H1 (cell line): Measurements from ENCODE around the gene PMF1. TPM values are rescaled to one million over a fixed set of nuclear protein-coding genes. Genes with fewer than 3 reads are reported as not detected.

Source experiments
- CTCF ChIA-PET: fragments of 300-600 bp; sonication (Branson Sonifier 250); formaldehyde crosslinking; loops from one replicate; lab custom pipeline; 2021; ENCODE audit not compliant: partially characterized antibody; lab: Charles Lee
- POLR2A ChIA-PET: fragments of 300-600 bp; sonication (Branson Sonifier 250); formaldehyde crosslinking; loops from one replicate; lab custom pipeline; 2021; ENCODE audit warnings: inconsistent platforms; ENCODE audit not compliant: partially characterized antibody; lab: Charles Lee
- DNase-seq, 2 experiments: peaks; one replicate each; pipeline versions ENCODE4 v3.0.0 to v3.0.0-alpha.2; 2010 to 2022; ENCODE audit warnings: low spot score in 2 of 2, low read depth in 1 of 2, mixed read lengths in 1 of 2
- FAIRE-seq: peaks from 2 replicates; lab custom pipeline; 2011; peaks lifted over from hg19 to GRCh38; lab: Jason Lieb, UNC
- H2AFZ ChIP-seq: 2 replicates; pipeline ENCODE4 v1.8.1; 2012; ENCODE audit warnings: low read length, inconsistent platforms
- H2AK5ac ChIP-seq: 2 replicates; pipeline ENCODE4 v1.6.1; 2013; ENCODE audit warnings: low read depth, low read length
- H2BK120ac ChIP-seq: replicated peaks from 2 replicates; pipeline ENCODE3; 2013; ENCODE audit warnings: low read depth, low read length, inconsistent platforms
- H2BK12ac ChIP-seq: 2 replicates; pipeline ENCODE4 v1.6.1; 2013; ENCODE audit warnings: low read depth, low read length
- H2BK15ac ChIP-seq: 2 replicates; pipeline ENCODE4 v1.6.1; 2013; ENCODE audit warnings: low read length
- H2BK20ac ChIP-seq: 2 replicates; pipeline ENCODE4 v1.6.1; 2013; ENCODE audit warnings: low read length
- H2BK5ac ChIP-seq: 2 replicates; pipeline ENCODE4 v1.6.1; 2013; ENCODE audit warnings: low read depth, low read length
- H3K14ac ChIP-seq: 2 replicates; pipeline ENCODE4 v1.6.1; 2013; ENCODE audit warnings: inconsistent platforms; ENCODE audit not compliant: insufficient read length
- H3K18ac ChIP-seq: 2 replicates; pipeline ENCODE4 v1.6.1; 2013; ENCODE audit warnings: low read length; ENCODE audit errors: extremely low read depth
- H3K23ac ChIP-seq: 2 replicates; pipeline ENCODE4 v1.6.1; 2013; ENCODE audit warnings: inconsistent platforms; ENCODE audit not compliant: insufficient read length
- H3K23me2 ChIP-seq: 2 replicates; pipeline ENCODE4 v1.6.1; 2013; ENCODE audit warnings: low read depth, low read length
- H3K27ac ChIP-seq: 2 replicates; pipeline ENCODE4 v1.6.1; 2011; ENCODE audit warnings: low read depth, low read length, inconsistent platforms
- H3K27me3 ChIP-seq, 4 experiments: replicated peaks in 1 of 4; 1 replicate in 1 of 4; 2 replicates in 3 of 4; pipeline versions ENCODE4 v1.6.1 to v1.8.1; 2011 to 2013; ENCODE audit warnings: low read length in 3 of 4, mild to moderate bottlenecking in 3 of 4, inconsistent platforms in 2 of 4, mixed read lengths in 2 of 4, moderate library complexity in 1 of 4; ENCODE audit not compliant: control insufficient read depth in 3 of 4, insufficient read depth in 3 of 4; ENCODE audit errors: extremely low read depth in 1 of 4
- H3K36me3 ChIP-seq, 4 experiments: 2 replicates each; pipeline versions ENCODE4 v1.6.1 to v1.8.1; 2011 to 2013; ENCODE audit warnings: mild to moderate bottlenecking in 4 of 4, low read length in 3 of 4, moderate library complexity in 2 of 4, control low read depth in 1 of 4, inconsistent platforms in 1 of 4; ENCODE audit not compliant: insufficient read depth in 4 of 4, control insufficient read depth in 2 of 4
- H3K4ac ChIP-seq: replicated peaks from 2 replicates; pipeline ENCODE3; 2013; ENCODE audit warnings: low read length, low read depth, mixed read lengths, inconsistent platforms; ENCODE audit not compliant: insufficient read length
- H3K4me1 ChIP-seq, 4 experiments: replicated peaks in 1 of 4; 1 replicate in 1 of 4; 2 replicates in 3 of 4; pipeline versions ENCODE4 v1.6.1 to v1.8.1; 2011 to 2013; ENCODE audit warnings: low read length in 3 of 4, inconsistent platforms in 2 of 4, mixed read lengths in 1 of 4; ENCODE audit not compliant: insufficient read depth in 4 of 4, control insufficient read depth in 3 of 4
- H3K4me2 ChIP-seq, 2 experiments: 2 replicates each; pipeline versions ENCODE4 v1.6.1 to v1.8.1; 2011 to 2013; ENCODE audit warnings: low read depth in 2 of 2, low read length in 2 of 2, control low read depth in 1 of 2, inconsistent platforms in 1 of 2, mild to moderate bottlenecking in 1 of 2; ENCODE audit not compliant: insufficient read depth in 1 of 2
- H3K4me3 ChIP-seq, 4 experiments: fragments of 200-600, 300-600 bp in 1 of 4; sonication (generic), shearing (Covaris generic), sonication (Bioruptor Twin) in 1 of 4; 2 replicates each; pipeline versions ENCODE4 v1.5.1 to v1.8.1; 2011 to 2016; ENCODE audit warnings: low read length in 4 of 4, low read depth in 3 of 4, control low read depth in 2 of 4, inconsistent platforms in 2 of 4, mild to moderate bottlenecking in 2 of 4, mixed read lengths in 1 of 4, moderate library complexity in 1 of 4; ENCODE audit not compliant: insufficient read depth in 2 of 4; ENCODE audit errors: extremely low read depth in 1 of 4
- H3K56ac ChIP-seq: replicated peaks from 2 replicates; pipeline ENCODE3; 2013; ENCODE audit warnings: low read depth, mild to moderate bottlenecking, mixed read lengths, low read length, inconsistent platforms; ENCODE audit not compliant: insufficient read length
- H3K79me1 ChIP-seq: 2 replicates; pipeline ENCODE4 v1.6.1; 2013; ENCODE audit warnings: low read depth, low read length, control low read depth
- H3K79me2 ChIP-seq, 2 experiments: 2 replicates each; pipeline versions ENCODE4 v1.6.1 to v1.8.1; 2012 to 2013; ENCODE audit warnings: low read length in 2 of 2, mild to moderate bottlenecking in 2 of 2, inconsistent platforms in 1 of 2; ENCODE audit not compliant: insufficient read depth in 2 of 2, control insufficient read depth in 1 of 2
- H3K9ac ChIP-seq, 4 experiments: replicated peaks in 1 of 4; 1 replicate in 1 of 4; 2 replicates in 3 of 4; pipeline versions ENCODE4 v1.6.1 to v1.8.1; 2011 to 2013; ENCODE audit warnings: low read depth in 3 of 4, low read length in 3 of 4, control low read depth in 2 of 4, mild to moderate bottlenecking in 2 of 4, moderate library complexity in 2 of 4, inconsistent platforms in 1 of 4; ENCODE audit errors: extremely low read depth in 1 of 4
- H3K9me3 ChIP-seq, 2 experiments: 2 replicates each; pipeline versions ENCODE4 v1.6.1 to v1.8.1; 2012 to 2013; ENCODE audit warnings: mild to moderate bottlenecking in 2 of 2, moderate library complexity in 2 of 2, control low read depth in 1 of 2, inconsistent platforms in 1 of 2, low read depth in 1 of 2, low read length in 1 of 2, mixed read lengths in 1 of 2; ENCODE audit not compliant: insufficient read depth in 2 of 2
- H4K20me1 ChIP-seq, 2 experiments: replicated peaks in 1 of 2; 2 replicates each; pipeline versions ENCODE3 to v1.8.1; 2011 to 2013; ENCODE audit warnings: inconsistent platforms in 2 of 2, low read length in 2 of 2, mild to moderate bottlenecking in 1 of 2; ENCODE audit not compliant: insufficient read depth in 2 of 2, control insufficient read depth in 1 of 2
- H4K5ac ChIP-seq: 2 replicates; pipeline ENCODE4 v1.6.1; 2013; ENCODE audit warnings: low read length, low read depth, mixed read lengths, inconsistent platforms; ENCODE audit not compliant: insufficient read length
- H4K8ac ChIP-seq: 2 replicates; pipeline ENCODE4 v1.8.0; 2013; ENCODE audit warnings: mild to moderate bottlenecking, moderate library complexity, low read length, inconsistent platforms; ENCODE audit not compliant: insufficient read depth; ENCODE audit errors: extremely low read depth
- H4K91ac ChIP-seq: replicated peaks from 2 replicates; pipeline ENCODE3; 2013; ENCODE audit warnings: low read length, mixed read lengths, inconsistent platforms; ENCODE audit not compliant: insufficient read length
- BRCA1 ChIP-seq: IDR thresholded peaks from 2 replicates; pipeline ENCODE4 v1.6.1; 2012; ENCODE audit warnings: low read depth, low read length, improper control_type of control experiment
- CHD1 ChIP-seq: IDR thresholded peaks from 2 replicates; pipeline ENCODE4 v1.6.1; 2012; ENCODE audit warnings: low read depth, low read length, improper control_type of control experiment
- CTCF ChIP-seq, 3 experiments: IDR thresholded peaks; 1 replicate in 2 of 3; 2 replicates in 1 of 3; pipeline versions ENCODE4 v1.5.1 to v1.6.1; 2011; ENCODE audit warnings: low read length in 3 of 3, mild to moderate bottlenecking in 3 of 3, inconsistent platforms in 2 of 3, low read depth in 1 of 3, moderate library complexity in 1 of 3; ENCODE audit not compliant: insufficient read depth in 1 of 3; ENCODE audit errors: control extremely low read depth in 1 of 3
- NANOG ChIP-seq: IDR thresholded peaks from 2 replicates; pipeline ENCODE4 v1.6.1; 2011; ENCODE audit warnings: low read length, low read depth, mild to moderate bottlenecking, inconsistent platforms; ENCODE audit not compliant: insufficient read depth, poor library complexity, severe bottlenecking
- NRF1 ChIP-seq: IDR thresholded peaks from 2 replicates; pipeline ENCODE4 v1.6.1; 2011; ENCODE audit warnings: mild to moderate bottlenecking, low read depth, low read length, improper control_type of control experiment
- POLR2AphosphoS5 ChIP-seq: IDR thresholded peaks from 2 replicates; pipeline ENCODE4 v1.6.1; 2011; ENCODE audit warnings: low read depth, low read length
- RBBP5 ChIP-seq: IDR thresholded peaks from 2 replicates; pipeline ENCODE4 v1.7.1; 2012; ENCODE audit warnings: low read depth, mild to moderate bottlenecking, inconsistent platforms, low read length, moderate library complexity, borderline replicate concordance
- WGBS, 2 experiments: shearing (Covaris generic) in 1 of 2; methylation state at CpG; one replicate each; pipeline versions ENCODE4 v1.1.6 to v1.1.7; 2013 to 2015; ENCODE audit warnings: low lambda C conversion rate in 2 of 2, mixed read lengths in 2 of 2, inconsistent platforms in 1 of 2, low coverage in 1 of 2, missing lambda C conversion rate in 1 of 2; ENCODE audit not compliant: insufficient replicate concordance in 2 of 2, insufficient coverage in 1 of 2, insufficient read length in 1 of 2; ENCODE audit errors: extremely low coverage in 1 of 2, missing lambda C conversion rate in 1 of 2; 5-methylcytosine and 5-hydroxymethylcytosine counted together
- polyA plus RNA-seq, 7 experiments: library from polyadenylated mRNA; depleted of rRNA in 3 of 7; stranded (reverse) in 5 of 7; unstranded in 2 of 7; fragments of >200 nt in 5 of 7; fragments of 200-250 nt in 2 of 7; gene quantifications; 1 replicate in 5 of 7; 2 replicates in 1 of 7; 4 replicates in 1 of 7; pipeline versions ENCODE4 v1.2.1 to v1.2.3, GENCODE V29; 2011 to 2013; ENCODE audit warnings: missing spikeins in 2 of 7, mixed read lengths in 2 of 7
- total RNA-seq: library from RNA; stranded (reverse); fragmentation: NEBNext Ultra II Directional; extraction: Animal tissue kit (Norgen Biotek cat#: 25700); gene quantifications from 2 replicates; pipeline ENCODE4 v1.2.1, GENCODE V29; 2021
- TF ChIP-seq, protein P1 (sequence below): IDR thresholded peaks from 2 replicates; pipeline ENCODE4 v1.6.1; 2012; ENCODE audit warnings: inconsistent platforms

The PMF1 gene
- total and polyA plus RNA-seq, 2 of the 8 experiments (the other 6 are each of a cell fraction or from before 2014, with no cell fraction given), result 113 to 296 TPM

DNA sequence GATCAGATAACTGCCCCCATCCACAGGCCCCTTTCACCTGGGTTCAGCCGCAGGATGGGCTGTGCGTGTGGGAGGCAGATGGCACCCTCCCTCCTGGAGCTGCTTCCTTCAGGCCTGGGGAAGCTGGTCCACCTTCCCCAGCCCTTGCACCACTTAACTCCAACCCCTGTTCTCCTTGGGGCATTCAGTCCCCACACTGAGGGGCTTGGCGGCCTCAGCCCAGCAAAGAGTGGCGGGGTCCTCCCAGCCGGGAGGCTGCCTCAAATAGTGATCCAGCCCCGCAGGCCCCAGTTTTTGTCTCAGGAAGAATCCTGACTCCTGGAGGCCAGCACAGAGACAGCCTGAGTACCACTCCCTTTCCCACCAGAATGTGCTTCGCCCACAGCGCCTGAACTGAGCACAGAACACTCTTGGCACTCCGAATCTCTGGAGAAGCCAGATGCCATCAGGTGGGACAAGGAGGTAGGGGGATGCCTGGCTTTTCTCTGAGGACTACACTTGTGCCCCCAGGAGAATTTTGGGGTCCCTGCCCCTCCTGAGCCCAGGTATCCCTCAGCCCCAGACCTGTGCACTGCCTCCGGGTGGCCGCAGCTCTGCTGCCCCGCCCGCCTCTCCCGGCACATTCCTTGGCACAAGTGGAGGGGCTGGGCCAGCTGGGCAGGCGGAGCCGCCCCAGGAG lies 34.1 kb downstream of the PMF1 start:
- Histone ChIP-seq H4K91ac (no peak overlapping the region), H2AFZ (no peak overlapping the region), H3K27me3 (no peaks in the 10 kb centered on the region), H4K20me1 (peaks cover 2 to 9% of the 10 kb centered on the region in 2 experiments), H3K23me2 (no peaks in the 10 kb centered on the region), H4K5ac (no peak overlapping the region), H2AK5ac (no peak overlapping the region), H3K56ac (no peak overlapping the region), H3K79me1 (0 out of 2 replicates have a peak, but pooled peaks cover 2% of the 10 kb centered on the region), H3K4me2 (no peak overlapping the region; a peak in 1 of 4 replicates), H2BK20ac (no peak overlapping the region), H3K4me1 (peaks cover 0 to 16% (median 9%) of the 10 kb centered on the region in 4 experiments), H3K9ac (no peak overlapping the region), H3K4me3 (no peak overlapping the region), H2BK120ac (no peak overlapping the region), H2BK12ac (no peak overlapping the region), H3K23ac (no peak overlapping the region), H4K8ac (no peak overlapping the region), H2BK15ac (0 out of 2 replicates have a peak overlapping the region, but pooled peaks have one; percentile 8), H3K79me2 (no peaks in the 10 kb centered on the region), H2BK5ac (no peak overlapping the region), H3K4ac (no peak overlapping the region), H3K9me3 (no peaks in the 10 kb centered on the region), H3K36me3 (peaks cover 11 to 30% (median 20%) of the 10 kb centered on the region in 4 experiments), H3K27ac (no peak overlapping the region), H3K18ac (peak overlapping the region; percentile 48), H3K14ac (no peak overlapping the region)
- POLR2A ChIA-PET, result interaction anchor here (0.6 to 11.8 kb wide), 21 partner anchors 10 to 171 kb away, joined by 3 to 102 read pairs (median 5); partner anchors contain the start of genes PMF1, SMG5 and TMEM79
- CTCF ChIA-PET, result interaction anchor here (0.8 to 47.2 kb wide), 10 partner anchors 11 to 113 kb away, joined by 3 to 1265 read pairs (median 4); partner anchors contain the start of genes CCT3, SEMA4A and TSACC
- WGBS, 2 experiments, result 90% methylated on average over 16 of the region's 16 CpGs; no CpG with 5 or more reads in 1 of the 2 experiments
- DNase-seq (peak in 1 of 2 experiments; percentile 63), FAIRE-seq (no peak)
- no peak for TF ChIP-seq CTCF (IDR thresholded peaks at IDR 0.05; ENCODE audit: control extremely low read depth in 1 of 3, insufficient read depth in 1 of 3, low read depth in 1 of 3, low read length in 3 of 3)
- TF ChIP-seq NRF1, result no peak
- no peak for TF ChIP-seq NANOG
- no peak for TF ChIP-seq CHD1
- TF ChIP-seq POLR2AphosphoS5, result peak; percentile 63; the same call in 1 of the 2 replicates
- TF ChIP-seq, protein P1, sequence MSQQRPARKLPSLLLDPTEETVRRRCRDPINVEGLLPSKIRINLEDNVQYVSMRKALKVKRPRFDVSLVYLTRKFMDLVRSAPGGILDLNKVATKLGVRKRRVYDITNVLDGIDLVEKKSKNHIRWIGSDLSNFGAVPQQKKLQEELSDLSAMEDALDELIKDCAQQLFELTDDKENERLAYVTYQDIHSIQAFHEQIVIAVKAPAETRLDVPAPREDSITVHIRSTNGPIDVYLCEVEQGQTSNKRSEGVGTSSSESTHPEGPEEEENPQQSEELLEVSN, result no peak
- TF ChIP-seq BRCA1, result no peak
- TF ChIP-seq RBBP5, result no peak
